ENCODE results near the gene FBXL5. TPM values are rescaled to one million over a fixed set of nuclear protein-coding genes. Genes with fewer than 3 reads are reported as not detected.

The FBXL5 gene
- total and polyA plus RNA-seq, 8 donors: 17.6 to 39.2 (median 31.9) TPM

DNA sequence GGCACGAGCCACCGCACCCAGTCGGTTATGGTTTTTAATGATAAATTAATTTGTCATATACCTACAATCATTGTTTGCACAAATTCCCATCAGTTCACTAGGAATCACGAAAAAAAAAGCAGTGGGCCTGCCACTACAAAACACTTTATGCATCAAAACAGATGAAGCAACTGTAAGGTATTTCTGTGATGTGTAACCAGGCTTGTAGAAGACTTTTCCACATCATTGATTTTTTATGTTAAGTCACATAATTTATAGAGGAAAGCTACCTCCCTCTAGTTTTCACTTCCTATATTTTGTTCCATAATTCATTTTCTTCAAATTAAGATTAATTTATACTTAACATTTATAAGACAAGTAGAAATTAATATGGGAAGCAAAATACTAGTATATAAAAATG, 19.8 kb upstream of the FBXL5 start:
- FAIRE-seq (no peak), ATAC-seq (no peak), DNase-seq (no peak)
- 82 to 88% methylated on average over 4 of the region's 4 CpGs for WGBS, 2 donors
- no peak overlapping the region for H3K27ac ChIP-seq
- H3K27me3 ChIP-seq: no peaks in the 10 kb centered on the region
- TF ChIP-seq CTCF (IDR thresholded peaks at IDR 0.05): no peak
- H3K4me1 ChIP-seq: peaks cover 0 to 4% (median 0%) of the 10 kb centered on the region in 3 donors
- no peak overlapping the region for H3K4me3 ChIP-seq
- no peaks in the 10 kb centered on the region for H3K36me3 ChIP-seq
- H3K9me3 ChIP-seq: no peaks in the 10 kb centered on the region
- intact Hi-C loops (cut with DNase I): no loop called here

DNA sequence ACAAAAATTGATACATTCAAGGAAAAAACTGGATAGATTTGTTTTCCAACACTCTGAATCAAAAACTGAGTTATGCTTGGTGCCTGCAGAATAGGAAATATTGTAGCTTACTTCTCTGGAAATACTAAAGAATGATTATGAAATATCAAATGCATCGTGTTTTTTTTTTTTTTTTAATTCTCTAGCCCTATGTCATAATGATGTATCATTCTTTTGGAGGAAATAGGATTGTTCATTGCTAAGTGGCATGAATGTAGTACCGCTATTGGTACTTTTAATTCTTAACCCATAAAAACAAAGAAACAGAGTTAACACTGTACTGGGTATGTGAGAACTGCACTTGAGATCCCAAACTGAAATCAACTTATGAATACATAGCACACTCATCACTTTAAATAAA, 18.9 kb upstream of the FBXL5 start:
- H3K36me3 ChIP-seq: no peaks in the 10 kb centered on the region
- FAIRE-seq (no peak), DNase-seq (no peak), ATAC-seq (no peak)
- peaks cover 0 to 4% (median 0%) of the 10 kb centered on the region in 3 donors for H3K4me1 ChIP-seq
- H3K9me3 ChIP-seq: no peaks in the 10 kb centered on the region
- no peak for TF ChIP-seq CTCF (IDR thresholded peaks at IDR 0.05)
- intact Hi-C loops (cut with DNase I): no loop called here
- no peak overlapping the region for H3K4me3 ChIP-seq
- WGBS, 2 donors: 89% methylated on average over 2 of the region's 2 CpGs
- H3K27me3 ChIP-seq: no peaks in the 10 kb centered on the region
- no peak overlapping the region for H3K27ac ChIP-seq

DNA sequence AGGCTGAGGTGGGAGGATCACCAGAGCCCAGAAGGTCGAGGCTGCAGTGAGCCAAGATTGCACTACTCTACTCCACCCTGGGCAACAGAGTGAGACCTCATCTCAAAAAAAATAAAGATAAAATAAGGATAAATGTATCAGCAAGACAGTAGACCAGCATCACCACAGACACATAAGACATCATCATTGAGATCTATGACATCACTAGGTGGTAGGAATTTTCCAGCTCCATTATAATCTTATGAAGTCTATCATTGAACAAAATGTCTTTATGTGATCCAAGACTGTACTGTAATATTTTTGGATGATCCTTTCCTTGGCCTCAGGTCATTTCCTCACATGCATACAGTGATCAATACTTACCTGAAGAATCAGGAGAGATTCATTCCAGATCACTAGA, 18.2 kb upstream of the FBXL5 start:
- Histone ChIP-seq H3K27ac (no peak overlapping the region), H3K4me3 (no peak overlapping the region), H3K27me3 (no peaks in the 10 kb centered on the region), H3K36me3 (no peaks in the 10 kb centered on the region), H3K9me3 (no peaks in the 10 kb centered on the region), H3K4me1 (peaks cover 0 to 4% (median 0%) of the 10 kb centered on the region in 3 donors)
- 95 to 100% methylated on average over 1 of the region's 1 CpG for WGBS, 2 donors
- no peak for DNase-seq
- no peak for ATAC-seq
- TF ChIP-seq CTCF (IDR thresholded peaks at IDR 0.05): no peak
- no peak for FAIRE-seq
- intact Hi-C loops (cut with DNase I): no loop called here

DNA sequence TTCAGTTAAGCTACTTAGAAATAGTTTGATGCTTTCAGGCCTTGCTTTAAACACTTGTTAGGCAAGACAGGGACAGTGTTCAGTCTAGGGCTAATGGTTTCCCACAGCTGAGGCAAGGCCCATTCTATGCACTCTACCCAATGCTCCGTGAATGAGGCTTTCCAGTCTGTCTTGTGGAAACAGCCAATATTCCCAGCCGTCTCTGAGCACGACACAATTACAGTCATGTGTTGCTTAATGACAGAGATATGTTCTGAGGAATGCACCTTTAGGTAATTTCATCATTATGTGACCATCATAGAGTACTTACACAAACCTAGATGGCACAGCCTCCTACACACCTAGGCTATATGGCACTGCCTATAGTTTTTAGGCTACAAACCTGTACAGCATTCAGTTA, 16.9 kb upstream of the FBXL5 start:
- Histone ChIP-seq H3K36me3 (no peaks in the 10 kb centered on the region), H3K9me3 (no peaks in the 10 kb centered on the region), H3K4me1 (no peaks in the 10 kb centered on the region), H3K4me3 (no peak overlapping the region), H3K27ac (no peak overlapping the region), H3K27me3 (no peaks in the 10 kb centered on the region)
- no peak for DNase-seq
- no peak for TF ChIP-seq CTCF (IDR thresholded peaks at IDR 0.05)
- no peak for ATAC-seq
- intact Hi-C loops (cut with DNase I): no loop called here
- FAIRE-seq: no peak
- 97 to 98% methylated on average over 3 of the region's 3 CpGs for WGBS, 2 donors

DNA sequence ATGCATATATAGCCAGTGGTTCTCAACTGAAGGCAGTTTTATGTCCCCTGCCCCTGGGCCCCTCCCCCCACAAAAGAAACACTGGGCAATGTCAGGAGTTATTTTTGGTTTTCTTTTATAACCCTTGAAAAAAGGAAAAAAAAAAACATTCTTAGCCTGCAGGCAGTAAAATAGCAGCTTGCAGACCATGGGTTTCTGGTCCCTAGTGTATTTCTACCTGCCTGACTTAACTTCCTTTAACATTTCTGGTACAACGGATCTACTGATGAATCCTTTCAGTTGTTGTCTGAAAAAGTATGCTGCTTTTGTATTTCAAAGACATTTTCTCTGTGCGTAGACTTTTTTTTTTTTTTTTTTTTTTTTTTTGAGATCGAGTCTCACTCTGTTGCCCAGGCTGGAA, 15.4 kb upstream of the FBXL5 start:
- no peak for TF ChIP-seq CTCF (IDR thresholded peaks at IDR 0.05)
- DNase-seq (no peak), ATAC-seq (no peak), FAIRE-seq (no peak)
- intact Hi-C loops (cut with DNase I): no loop called here
- WGBS, 2 donors: 91 to 98% methylated on average over 2 to 3 of the region's 3 CpGs
- Histone ChIP-seq H3K36me3 (no peaks in the 10 kb centered on the region), H3K4me3 (no peak overlapping the region), H3K4me1 (no peaks in the 10 kb centered on the region), H3K27me3 (no peaks in the 10 kb centered on the region), H3K9me3 (no peaks in the 10 kb centered on the region), H3K27ac (no peak overlapping the region)

Data from pancreas (tissue), 10 donors.